Fibroblast of skin of abdomen (primary cell): ENCODE results near the gene PLA2G4D.

Experiments
- DNase-seq: peaks from one replicate; pipeline ENCODE4 v3.0.0-alpha.2; 2013

Gene PLA2G4D

DNA sequence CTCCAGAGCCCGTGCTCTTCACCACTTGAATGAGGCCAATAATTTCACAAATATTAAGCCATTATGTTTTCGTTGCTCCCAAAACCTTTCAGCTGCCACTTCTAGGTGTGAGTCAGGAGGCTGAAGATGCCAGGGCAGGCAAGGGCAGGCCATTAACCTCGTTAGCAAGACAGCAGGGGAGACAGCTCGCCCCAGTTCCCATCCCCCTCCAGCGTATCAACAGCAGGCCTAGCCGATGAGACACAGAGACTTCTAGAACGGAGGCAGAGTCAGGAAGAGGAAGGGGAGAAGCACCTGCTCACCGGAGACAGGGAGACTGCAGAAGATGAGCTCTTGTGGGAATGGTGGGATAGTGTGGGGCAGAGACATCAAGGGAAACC lies 45.6 kb downstream of the PLA2G4D start:
- no peak for DNase-seq

DNA sequence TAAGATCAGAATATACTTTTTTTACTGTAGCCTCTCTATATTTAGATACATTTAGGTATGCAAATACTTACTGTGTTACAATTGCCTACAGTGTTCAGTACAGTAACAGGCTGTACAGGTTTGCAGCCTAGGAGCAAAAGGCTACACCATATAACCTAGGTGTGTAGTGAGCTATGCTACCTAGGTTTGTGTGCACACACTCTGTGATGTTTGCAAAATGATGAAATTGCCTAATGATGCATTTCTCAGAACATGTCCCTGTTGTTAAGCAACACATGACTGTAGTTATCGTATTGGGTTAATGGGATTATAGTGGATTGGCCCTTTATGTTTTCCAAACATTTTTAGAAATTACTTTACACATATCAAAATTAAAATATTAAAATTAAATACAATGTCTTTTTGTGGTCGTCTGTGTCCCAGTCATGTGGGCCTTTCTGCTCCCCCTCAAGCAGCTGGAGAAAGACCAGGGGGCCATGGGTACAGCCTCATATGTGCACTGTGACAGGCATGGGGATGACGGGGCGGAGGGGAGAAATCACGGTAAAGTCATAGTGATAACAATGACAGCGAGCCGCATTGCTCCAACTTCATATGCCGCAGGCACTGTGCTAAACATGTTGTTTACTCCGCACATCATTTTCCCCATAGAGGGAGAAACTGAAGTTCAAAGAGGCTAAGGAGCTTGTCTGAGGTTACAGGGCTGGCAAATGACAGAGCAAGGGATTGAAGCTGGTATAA lies 46.1 kb downstream of the PLA2G4D start:
- DNase-seq: no peak

DNA sequence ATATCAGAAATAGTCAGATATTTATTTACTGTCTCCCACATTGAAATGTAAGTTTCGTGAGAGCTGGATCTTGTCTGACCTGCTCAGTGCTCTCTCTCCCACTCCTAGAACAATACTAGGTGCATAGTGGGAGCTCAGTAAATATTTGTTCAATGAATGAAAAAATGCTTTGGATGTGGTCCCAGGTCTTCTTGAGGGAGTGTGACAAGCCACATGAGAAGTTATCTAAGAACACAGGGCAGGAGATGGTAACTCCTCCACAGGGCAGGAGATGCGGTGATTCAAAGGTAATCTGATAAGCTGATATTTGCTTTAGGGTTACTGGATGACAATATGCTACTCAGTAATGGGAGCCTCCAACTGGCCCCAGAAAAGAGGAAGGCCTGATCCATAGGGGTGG lies 47.8 kb downstream of the PLA2G4D start:
- no peak for DNase-seq

DNA sequence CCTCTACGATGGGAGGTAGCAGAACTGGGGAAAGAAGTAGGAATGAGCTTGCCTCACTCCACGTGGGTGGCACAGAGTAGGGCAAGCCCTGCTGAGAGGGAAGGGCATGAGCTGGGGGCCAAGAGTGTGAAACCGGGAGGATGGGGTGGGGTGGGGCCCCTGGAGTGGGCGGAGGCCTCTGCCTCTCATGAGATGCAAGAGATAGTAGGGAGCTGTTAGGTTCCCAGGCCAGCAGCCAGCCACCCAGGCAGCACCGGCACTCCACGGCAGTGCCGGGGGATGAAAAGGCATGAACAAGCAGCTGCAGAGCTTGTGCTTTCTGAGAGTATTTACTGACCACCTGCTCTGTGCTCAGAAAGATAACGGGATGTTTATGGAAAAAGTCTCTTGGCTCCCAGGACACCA lies 49.1 kb downstream of the PLA2G4D start:
- no peak for DNase-seq

DNA sequence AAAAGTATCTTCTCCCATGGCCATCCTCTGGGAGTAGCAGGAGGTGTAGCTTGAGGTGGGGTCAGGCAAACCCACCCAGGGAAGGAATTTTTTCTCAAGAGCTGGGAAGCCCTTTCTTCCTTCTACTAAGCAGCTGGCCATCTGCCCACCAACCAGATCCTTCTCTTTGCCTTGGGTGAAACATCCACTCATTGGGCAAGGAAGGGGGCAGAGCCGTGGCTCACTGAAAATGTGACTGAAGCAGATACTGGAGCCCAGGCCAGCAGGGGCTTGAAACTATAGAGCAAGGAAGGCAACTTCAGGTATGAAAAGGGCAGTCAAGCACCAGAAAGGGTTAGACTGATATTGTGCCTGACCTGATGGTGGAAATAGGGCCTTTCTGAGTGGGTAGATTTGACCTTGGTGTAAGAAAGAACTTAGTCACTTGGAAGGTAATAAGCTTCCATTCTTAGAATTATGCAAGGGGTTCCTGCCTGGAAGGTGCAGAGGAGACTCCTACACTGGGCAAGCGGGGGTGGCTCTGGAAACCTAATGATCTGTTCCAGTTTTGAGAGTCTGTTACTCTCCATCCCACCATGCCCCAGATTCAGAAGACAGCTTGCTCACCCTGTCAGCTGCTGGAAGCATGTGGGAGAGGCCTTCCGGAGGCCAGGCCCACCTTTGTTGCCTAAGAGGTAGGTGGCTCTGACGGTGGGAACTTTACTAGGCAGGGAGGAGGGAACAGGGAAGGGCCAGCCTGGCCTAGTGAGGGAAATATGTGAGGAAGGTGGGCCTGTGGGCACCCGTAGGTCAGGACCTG lies 51.6 kb downstream of the PLA2G4D start:
- no peak for DNase-seq

DNA sequence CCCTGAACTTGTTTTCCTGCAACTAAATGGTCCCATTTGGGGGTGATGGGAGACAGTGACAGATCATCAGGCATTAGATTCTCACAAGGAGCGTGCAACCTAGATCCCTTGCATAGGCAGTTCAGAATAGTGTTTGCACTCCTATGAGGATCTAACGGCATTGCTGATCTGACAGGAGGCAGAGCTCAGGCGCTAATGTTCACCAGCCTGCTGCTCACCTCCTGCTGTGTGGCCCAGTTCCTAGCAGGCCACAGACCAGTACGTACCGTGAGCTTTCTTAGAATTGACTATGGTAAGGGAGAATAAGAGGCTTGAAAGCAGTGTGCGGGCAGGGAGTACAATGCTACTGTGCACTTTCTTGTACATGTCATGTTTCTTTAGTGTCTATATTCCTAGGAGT lies 56.0 kb downstream of the PLA2G4D start:
- DNase-seq: no peak

DNA sequence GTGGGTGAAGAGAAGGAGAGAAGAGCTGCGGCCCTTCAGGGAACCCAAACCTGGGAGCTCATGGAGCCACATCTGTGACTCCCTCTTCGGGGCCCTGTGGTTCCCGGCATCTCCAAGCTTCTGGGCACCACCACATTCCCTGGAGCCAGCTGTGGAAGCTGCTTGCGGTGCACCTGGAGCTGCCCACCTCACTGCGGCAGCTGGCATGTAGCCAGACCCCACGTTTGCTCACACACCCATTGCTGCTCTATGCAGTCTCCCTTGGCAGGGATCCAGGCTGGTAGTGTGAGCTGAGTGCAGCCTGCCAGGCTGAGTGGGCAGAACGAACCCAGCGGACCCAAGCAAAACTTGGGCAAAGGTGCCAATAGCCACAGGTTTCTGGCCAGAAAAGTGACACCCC lies 56.7 kb downstream of the PLA2G4D start:
- no peak for DNase-seq

DNA sequence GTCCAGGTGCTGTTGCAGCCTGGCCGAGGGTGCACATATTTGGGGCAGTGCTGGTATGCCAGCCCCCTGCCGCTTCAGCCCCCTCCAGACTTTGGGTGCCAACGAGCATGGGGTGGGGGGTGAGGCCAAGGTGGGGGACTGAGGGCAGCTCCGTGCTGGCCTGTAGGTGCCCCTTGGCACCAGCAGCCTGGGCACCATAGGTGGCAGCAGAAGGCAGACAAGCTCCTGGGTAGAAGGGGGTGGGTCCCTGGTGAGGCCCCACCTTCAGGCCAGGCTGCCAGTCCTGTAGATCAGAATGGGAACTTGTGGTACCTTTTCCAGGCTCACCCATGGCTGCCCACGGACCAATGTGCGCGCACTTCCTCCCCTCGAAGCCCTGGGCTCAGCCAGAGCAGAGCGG lies 57.4 kb downstream of the PLA2G4D start:
- DNase-seq: no peak

DNA sequence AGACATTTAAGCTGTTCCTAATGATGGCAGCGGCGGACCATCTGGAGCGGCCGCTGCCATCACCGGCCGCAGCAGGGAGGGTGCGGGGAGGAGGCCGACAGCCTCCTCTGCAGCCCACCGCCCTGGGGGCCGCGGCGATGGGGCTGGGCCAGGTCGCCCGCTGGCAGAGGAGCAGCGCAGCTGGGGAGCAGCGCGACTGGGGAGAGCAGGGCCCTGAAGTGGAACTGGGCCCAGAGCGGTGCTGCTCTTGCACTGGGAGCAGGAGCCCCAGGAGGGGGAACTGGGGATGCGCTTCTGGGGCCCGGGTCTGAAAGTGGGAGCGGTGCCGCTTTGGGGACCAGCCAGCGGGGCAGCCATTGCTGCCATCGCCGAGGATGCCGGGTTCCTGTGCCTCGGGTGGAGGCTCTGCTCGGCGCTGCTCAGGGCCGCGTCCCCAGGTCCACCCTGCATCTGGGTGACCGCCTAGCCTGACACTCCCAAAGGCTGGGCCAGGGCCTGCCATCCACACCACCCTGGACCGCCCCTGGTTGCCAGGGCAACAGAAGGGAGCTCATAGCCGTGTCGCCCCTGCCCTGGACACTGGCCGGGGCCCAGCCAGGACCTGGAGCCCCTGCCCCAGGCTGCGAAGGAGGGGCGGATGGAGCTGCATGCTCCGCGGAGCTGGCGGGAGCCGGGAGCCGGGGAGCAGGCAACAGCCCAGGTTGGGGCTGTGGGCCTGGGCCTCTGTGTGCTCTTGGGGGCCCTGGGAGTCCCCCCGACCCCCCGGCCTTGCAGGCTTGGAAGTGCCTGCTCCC lies 58.1 kb downstream of the PLA2G4D start:
- DNase-seq: no peak

DNA sequence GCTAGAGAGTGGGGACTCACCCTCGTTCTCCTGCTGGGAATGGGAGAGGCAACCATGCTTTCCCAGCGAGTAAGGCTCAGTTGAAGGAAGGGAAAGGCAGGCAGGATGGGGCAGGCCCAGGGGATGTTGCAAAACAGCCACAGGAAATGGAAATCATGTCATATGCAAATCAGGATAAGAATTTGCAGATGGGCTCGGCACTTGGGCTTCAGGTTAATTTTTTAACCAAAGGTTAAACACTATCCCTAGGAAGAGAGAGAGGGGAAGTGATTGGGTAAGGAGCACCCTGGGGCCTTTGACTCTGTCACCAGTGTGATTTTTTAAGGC lies 59.0 kb downstream of the PLA2G4D start:
- peak; percentile 33 for DNase-seq

DNA sequence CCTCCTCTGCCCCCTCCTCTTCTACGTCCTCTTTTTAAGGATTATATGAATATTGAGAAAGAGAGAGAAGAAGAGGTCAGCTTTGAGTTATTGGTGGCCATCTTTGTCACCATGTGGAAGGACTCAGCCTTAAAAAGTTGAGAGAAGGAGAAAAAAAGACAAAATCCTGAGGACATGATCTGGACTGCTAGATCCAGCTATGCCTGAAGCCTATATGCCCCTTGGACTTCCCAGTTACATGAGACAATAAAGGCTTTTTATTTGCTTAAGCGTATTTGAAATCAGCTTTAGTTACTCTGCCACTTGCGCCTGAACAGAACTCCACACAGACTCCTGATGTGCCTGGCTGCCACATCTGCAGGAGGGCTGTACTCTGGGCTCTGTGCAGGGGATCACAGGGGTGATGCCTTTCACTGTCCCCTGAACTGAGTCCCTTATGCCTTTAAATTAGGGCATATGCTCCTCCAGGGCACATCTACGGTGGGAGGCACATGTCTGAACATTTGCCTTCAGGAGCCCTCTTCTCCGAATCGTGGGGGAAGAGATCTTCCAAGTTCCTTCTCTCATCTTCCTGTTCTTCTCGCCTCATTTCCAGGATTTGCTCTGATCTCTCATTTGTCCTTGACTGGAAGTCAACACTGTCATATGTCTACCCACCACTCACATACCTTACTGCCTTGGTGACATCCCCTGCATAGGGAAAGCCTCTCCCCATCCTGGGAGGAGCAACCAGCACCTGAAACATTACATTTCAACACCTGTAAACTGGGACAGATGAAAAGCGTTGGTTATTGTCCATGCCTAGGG lies 59.5 kb downstream of the PLA2G4D start:
- DNase-seq: no peak

DNA sequence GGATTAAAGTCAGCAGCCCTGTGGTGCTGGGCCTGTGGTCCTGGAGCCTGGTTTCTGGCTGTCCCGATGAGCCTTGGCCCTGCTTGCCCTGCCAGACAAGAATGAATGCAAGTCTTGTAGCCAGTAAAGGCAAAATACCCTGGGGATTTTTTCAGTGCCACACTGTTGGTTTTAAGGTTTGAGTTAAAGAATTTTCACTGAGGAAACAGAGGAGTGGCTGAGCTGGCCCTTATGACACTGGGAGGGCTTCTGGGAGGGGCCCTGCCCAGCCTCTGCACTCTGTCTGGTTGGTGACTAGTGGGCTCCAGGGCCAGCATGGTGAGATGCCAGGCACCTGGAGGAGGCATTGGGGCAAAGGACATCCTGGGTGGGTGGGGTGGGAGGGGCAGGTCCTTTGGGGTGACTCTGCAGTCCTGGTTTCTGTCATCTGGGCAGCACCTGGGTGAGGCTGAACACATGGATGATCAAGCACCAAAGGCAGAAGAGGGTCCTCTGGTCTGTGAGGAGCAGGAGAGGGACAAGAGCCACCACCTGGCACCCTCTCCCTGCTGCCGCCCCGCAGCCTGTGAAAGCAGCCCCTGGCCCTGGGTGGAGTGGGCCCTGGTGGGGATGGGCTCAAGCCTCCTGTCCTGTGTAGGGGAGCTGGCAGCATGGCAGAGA lies 61.0 kb downstream of the PLA2G4D start:
- DNase-seq: no peak

DNA sequence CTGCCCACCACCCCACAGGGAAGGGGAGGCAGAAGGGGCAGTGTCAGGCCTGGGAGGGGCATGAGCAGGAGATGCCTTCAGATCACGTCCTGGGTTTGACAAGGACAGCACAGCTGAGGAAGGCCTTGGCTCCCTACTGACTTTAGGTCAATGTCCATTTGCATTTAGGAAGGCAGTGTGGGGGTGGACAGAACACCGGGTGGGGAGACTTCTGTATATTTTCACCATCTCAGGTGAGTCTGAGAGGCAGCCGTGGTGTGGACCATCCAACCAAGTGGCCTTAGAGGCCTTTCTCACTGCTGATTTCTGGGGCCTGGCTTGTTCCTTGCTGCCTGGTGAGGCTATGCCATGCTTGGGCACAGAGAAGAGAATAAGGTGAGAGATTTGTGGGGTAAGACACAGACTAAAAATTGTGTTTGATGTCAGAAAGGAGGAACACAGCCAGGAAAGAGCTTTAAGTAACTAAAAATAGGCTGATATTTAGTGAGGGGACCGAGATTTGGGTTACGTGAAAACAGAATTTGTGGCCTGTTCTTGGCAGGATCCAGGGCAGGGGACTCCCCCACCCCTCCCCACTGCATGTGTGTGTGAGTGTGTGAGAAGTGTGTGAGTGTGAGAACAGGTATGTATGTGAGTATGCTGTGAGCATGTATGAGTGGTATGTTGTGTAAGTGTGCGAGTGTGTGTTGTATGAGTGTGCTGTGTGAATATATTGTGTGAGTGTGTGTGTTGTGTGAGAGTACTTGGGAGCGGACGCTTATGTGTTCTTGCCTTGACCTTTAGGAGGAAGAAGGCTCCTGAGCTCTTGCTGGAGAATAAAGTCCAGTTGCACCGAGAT lies 61.8 kb downstream of the PLA2G4D start:
- no peak for DNase-seq

DNA sequence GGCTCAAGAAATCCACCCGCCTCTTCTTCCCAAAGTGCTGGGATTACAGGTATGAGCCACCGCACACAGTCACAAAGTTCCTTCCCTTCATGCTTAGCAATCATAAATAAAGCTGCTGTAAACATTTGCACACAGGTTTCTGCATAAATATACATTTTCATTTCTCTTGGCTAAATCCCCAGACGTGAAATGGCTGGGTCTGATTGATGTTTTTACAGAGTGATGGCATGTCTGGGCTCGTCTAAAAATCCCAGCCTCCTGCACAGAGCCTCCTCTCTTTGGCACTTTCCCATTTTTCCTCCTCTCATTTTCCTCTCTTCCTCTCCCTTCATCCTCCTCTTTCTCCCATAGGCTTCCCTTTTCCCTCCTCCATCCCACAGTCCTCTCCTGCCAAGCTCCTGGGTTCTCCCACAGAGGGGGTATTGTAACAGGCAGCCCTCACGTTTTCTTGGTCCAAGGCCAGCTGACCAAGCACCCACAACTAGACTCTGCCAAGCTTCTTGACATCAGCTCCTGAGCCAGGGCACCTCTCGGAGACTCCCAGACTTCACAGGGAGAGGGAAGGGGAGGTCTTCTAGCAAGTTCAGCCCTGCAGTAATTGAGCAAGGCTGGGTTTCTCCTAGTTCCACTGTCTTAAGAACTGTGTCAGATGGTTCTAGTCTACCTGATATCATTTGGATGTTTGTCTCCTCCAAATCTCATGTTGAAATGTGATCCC lies 63.0 kb downstream of the PLA2G4D start:
- DNase-seq: no peak

DNA sequence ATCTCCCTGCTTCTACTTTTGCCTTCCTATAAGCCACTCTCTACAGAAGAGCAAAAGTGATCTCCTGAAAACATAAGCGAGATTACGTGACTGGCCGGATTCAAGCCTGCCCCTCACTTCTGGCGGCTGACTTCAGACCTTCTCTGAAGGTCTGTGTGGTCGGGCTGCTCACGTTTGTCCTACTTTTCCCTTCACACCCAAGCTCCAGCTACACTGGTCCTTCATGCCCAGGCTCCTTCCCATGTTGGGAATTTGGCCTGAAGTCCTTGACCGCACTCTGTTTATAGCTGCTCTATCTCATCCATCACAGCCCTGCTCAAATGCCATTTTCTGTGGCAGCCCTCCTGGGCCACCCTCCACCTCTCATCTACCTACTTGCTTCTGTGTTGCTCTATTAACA lies 66.8 kb downstream of the PLA2G4D start:
- DNase-seq: no peak

DNA sequence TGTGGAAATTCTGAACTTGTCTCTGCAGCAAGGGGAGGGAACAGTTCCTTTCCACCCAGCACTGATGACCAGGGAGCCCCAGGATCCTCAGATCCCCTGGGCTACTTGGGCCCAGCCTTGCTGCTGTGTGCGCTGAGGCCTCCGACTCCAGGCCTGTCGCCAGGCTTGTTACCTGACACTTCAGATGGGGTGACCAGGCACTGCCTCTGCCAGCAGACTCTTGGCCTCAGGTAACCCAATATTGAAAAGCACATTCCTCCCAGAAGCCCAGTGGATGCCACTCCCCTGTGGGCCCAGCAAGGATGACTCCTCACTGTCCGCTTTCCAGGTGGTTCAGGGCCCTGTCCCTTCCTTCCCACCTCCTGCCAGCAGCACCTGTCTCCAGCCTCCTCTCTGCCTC lies 70.1 kb downstream of the PLA2G4D start:
- DNase-seq: no peak

DNA sequence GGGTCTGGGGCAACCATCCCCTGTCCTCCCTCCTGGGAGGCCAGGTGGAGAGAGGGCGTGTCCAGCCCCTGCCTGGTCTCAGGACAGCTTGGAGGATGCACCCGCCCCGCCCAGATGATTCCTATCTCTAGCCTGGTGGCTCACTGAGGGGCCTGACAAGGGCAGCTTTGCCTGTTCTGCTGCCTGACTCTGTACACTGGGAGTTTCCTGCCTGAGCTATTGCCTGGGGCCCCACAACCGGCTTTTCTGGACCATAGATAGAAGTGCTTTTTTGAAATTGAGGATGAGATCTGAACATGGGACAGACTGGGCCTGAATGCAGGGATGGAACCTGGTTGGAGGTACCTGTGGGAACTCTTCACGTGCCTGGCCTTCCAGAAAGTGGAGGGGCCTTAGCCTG lies 72.8 kb downstream of the PLA2G4D start:
- DNase-seq: no peak

DNA sequence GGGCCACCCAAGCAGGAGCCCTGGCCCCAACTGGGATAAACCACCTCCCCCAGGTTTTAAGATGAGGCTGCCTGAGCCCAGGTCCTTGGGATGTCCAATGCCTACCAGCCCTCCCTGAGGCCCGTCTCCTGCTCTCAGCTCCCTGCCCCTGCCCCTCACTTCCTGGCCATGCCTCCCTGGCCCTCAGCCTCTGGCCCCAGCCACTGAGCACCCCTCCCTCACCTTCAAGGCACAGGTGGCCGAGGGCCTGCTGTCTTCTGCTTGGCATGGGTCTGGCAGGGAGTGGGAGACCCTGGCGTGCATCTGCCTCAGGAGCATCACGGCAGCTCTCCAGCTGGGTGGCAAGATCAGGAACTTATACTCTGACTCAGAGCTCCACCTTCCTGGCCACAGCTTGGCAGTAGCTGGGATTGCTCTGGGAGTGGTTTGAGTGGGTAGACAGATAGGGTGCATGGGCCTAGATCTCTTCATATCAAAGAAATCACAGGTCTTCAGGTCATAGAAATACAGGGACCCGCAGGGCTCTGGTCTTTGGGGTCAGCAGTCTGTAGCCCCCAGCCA lies 73.6 kb downstream of the PLA2G4D start, which contains the start of gene PLA2G4E:
PLA2G4E (minus strand) TSS at position 330 of the 561 bp plus-strand sequence; CDS start at position 318, 12 bp downstream.
- DNase-seq: no peak

DNA sequence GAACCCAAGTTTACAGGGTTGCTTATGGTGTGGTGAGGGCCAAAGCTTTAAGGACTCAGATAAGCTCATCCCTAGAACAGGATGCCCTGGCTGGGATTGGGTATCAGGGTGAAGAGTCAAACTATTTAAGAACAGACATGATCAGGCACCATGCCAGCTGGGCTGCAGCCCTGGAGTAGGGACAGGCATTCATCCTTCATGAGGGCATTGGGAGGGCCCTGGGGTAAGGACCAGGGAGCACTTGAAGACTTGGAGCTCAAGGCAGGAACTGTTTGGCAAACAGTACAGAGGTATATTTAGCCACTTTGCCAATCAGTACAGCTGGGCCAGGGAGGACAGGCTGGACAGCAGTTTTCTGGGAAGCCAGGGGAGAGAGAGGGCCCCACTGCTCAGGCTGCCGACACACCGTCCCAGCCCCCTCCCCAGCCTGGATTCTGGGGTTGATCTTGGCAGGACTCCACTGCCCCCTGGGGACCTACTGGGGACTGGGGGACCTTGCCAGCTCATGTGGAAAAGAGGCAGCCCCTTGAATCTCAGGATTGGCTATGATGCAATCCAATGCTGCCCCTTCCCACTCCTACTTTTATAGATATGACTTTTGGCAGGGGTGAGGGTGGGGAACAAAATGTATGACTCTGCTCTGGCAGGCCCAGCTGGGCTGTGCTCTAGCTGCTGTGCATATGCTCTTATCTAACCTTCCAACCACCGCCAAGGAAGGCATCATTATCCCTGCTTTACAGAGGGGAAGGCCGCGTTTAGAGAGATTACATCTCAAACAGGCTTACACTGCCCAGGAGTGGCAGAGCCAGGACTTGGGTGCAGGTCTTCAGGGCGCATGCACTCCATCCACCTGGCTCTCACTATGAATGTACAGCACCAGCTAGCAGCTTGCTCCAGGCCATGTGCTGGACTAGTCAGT lies 75.8 kb downstream of the PLA2G4D start:
- DNase-seq: no peak
